Kidney (tissue), 14 donors: ENCODE measurements around the gene REC114. TPM values are rescaled to one million over a fixed set of nuclear protein-coding genes. Genes with fewer than 3 reads are reported as not detected.

Experiments
- DNase-seq, 5 donors: peaks; one replicate each; pipeline ENCODE4 v3.0.0-alpha.2; 2013 to 2020
- FAIRE-seq: peaks from 2 replicates; lab custom pipeline; 2012; peaks lifted over from hg19 to GRCh38; lab: Jason Lieb, UNC
- H3K27ac ChIP-seq, 2 donors: one replicate each; pipeline ENCODE4 v1.7.0; 2013; ENCODE audit warnings: low read depth in 2 of 2, low read length in 2 of 2, inconsistent platforms in 1 of 2
- H3K27me3 ChIP-seq: one replicate; pipeline ENCODE4 v1.7.1; 2013; ENCODE audit warnings: low read length, inconsistent platforms; ENCODE audit not compliant: control insufficient read depth, insufficient read depth
- H3K36me3 ChIP-seq, 3 donors: one replicate each; pipeline versions ENCODE4 v1.7.0 to v1.7.1; 2013; ENCODE audit warnings: low read length in 3 of 3, control low read depth in 1 of 3, inconsistent platforms in 1 of 3; ENCODE audit not compliant: insufficient read depth in 3 of 3, control insufficient read depth in 2 of 3
- H3K4me1 ChIP-seq, 3 donors: one replicate each; pipeline versions ENCODE4 v1.7.0 to v1.7.1; 2013; ENCODE audit warnings: low read length in 3 of 3, inconsistent platforms in 1 of 3, low read depth in 1 of 3; ENCODE audit not compliant: control insufficient read depth in 2 of 3, insufficient read depth in 2 of 3
- H3K4me3 ChIP-seq, 3 donors: one replicate each; pipeline versions ENCODE4 v1.7.0 to v1.8.1; 2013; ENCODE audit warnings: low read length in 3 of 3, control low read depth in 1 of 3, inconsistent platforms in 1 of 3
- H3K9ac ChIP-seq, 3 donors: one replicate each; pipeline versions ENCODE4 v1.7.0 to v1.7.1; 2013; ENCODE audit warnings: low read length in 3 of 3, control low read depth in 1 of 3, inconsistent platforms in 1 of 3
- H3K9me3 ChIP-seq, 3 donors: one replicate each; pipeline versions ENCODE4 v1.7.0 to v1.7.1; 2013; ENCODE audit warnings: low read length in 3 of 3, control low read depth in 1 of 3, inconsistent platforms in 1 of 3; ENCODE audit not compliant: control insufficient read depth in 2 of 3, insufficient read depth in 1 of 3
- intact Hi-C: fragments of 100-400 bp; cut with DNase I; formaldehyde crosslinking; loops from one replicate; pipeline ENCODE4 v1.11.1; 2022
- polyA plus RNA-seq: library from polyadenylated mRNA; stranded (reverse); fragments of 350-450 nt; fragmentation: Illumina TruSeq; extraction: RNeasy Lipid Tissue Mini Kit (QIAGEN cat#74804); gene quantifications from one replicate; pipeline ENCODE4 v1.2.3, GENCODE V29; 2014; ENCODE audit warnings: low read depth, low replicate concordance; ENCODE audit not compliant: insufficient read depth
- total RNA-seq: library from RNA; stranded (reverse); fragmentation: NEBNext Ultra II Directional; extraction: Animal tissue kit (Norgen Biotek cat#: 25700); gene quantifications from one replicate; pipeline ENCODE4 v1.2.1, GENCODE V29; 2021
- TF ChIP-seq, protein P1 (sequence below): IDR thresholded peaks from 3 replicates; pipeline ENCODE4 v1.5.1; 2012; ENCODE audit warnings: mild to moderate bottlenecking, moderate library complexity, borderline replicate concordance; ENCODE audit not compliant: insufficient read depth; ENCODE audit errors: extremely low read depth
- donor health status: control.
- donor health status: control.
- donor health status: control.
- donor health status: control.
- donor health status: control.
- donor health status: DM: yes; HTN: yes; CAD: no.
- donor health status: Normal renal cell carcinoma (clear cell type).

REC114 gene
- total and polyA plus RNA-seq, 2 donors from 2014 or later, result not detected

DNA sequence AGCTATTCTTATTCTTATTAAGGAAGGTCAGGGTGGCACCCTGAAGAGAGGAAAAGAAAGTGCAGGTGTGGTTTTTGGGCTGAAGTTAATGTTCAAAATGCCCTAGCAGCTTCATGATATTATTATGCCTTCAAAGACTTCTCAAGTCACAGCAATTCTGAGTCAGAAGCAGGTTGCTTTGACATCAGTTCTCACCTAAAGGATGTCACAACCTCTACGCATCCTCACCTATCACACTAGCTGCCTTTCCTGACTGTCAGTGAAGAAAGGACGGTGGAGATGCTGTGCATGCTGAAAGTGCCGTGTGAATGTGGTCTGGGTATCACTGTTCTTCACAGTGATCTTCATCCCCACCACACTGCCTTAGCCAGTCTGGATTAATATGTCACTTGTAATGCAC lies 140.6 kb downstream of the REC114 start:
- Histone ChIP-seq H3K36me3 (peaks cover 5 to 20% (median 16%) of the 10 kb centered on the region in 3 donors), H3K27me3 (no peaks in the 10 kb centered on the region), H3K4me1 (no peaks in the 10 kb centered on the region), H3K9me3 (no peaks in the 10 kb centered on the region), H3K9ac (no peak overlapping the region), H3K27ac (no peak overlapping the region), H3K4me3 (no peak overlapping the region)
- FAIRE-seq (no peak), DNase-seq (no peak)
- intact Hi-C loops, result no loop called here
- TF ChIP-seq, protein P1, sequence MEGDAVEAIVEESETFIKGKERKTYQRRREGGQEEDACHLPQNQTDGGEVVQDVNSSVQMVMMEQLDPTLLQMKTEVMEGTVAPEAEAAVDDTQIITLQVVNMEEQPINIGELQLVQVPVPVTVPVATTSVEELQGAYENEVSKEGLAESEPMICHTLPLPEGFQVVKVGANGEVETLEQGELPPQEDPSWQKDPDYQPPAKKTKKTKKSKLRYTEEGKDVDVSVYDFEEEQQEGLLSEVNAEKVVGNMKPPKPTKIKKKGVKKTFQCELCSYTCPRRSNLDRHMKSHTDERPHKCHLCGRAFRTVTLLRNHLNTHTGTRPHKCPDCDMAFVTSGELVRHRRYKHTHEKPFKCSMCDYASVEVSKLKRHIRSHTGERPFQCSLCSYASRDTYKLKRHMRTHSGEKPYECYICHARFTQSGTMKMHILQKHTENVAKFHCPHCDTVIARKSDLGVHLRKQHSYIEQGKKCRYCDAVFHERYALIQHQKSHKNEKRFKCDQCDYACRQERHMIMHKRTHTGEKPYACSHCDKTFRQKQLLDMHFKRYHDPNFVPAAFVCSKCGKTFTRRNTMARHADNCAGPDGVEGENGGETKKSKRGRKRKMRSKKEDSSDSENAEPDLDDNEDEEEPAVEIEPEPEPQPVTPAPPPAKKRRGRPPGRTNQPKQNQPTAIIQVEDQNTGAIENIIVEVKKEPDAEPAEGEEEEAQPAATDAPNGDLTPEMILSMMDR, result no peak

GRCh38 chr15:73584699-73585420 lies 141.9 kb downstream of the REC114 start:
- TF ChIP-seq, protein P1, result no peak
- no peak for FAIRE-seq
- intact Hi-C loops, result no loop called here

DNA sequence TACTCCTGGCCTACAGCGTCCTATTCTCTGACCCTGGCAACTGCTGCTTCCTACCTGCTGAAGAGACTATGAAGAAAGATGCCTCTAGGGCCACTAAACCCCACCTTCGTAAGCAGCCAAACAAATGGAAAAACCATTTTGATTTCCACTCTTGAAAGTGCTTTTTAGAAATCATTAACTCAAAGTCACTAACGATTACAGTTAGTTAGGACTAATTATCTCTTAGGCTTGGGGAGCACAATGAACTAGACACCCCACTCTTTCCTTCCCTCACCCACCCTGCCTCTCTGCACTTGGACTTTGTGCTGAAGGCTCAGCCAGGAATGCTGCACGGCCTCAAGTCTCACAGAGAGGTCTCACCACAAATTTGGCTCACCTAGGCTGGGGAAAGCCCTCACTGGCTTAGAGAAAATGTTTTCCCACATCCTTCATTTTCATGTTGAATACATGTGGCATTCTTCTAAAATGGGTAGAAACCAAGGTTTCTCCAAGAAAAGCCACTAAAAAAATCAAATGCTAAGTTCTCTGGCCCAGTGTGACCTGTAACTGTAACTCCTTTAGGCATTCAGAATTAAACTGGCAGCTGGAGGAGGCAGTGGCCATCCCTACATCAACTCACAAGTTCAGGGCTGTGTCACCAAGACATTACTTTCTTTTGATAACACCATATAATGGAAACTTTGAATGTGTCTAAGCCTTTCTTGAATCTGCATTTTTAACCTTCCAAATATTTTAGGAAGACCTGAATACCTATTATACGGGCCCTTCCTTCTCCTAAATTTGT lies 143.1 kb downstream of the REC114 start:
- FAIRE-seq (no peak), DNase-seq (no peak)
- Histone ChIP-seq H3K4me3 (no peak overlapping the region), H3K27ac (no peak overlapping the region), H3K36me3 (peaks cover 6 to 24% (median 14%) of the 10 kb centered on the region in 3 donors), H3K9me3 (no peaks in the 10 kb centered on the region), H3K9ac (no peak overlapping the region), H3K27me3 (no peaks in the 10 kb centered on the region), H3K4me1 (no peaks in the 10 kb centered on the region)
- TF ChIP-seq, protein P1, result no peak
- intact Hi-C loops, result no loop called here

More at GRCh38 chr15:73584699-73585420, 141.9 kb downstream of the REC114 start:
- Histone ChIP-seq H3K4me3 (no peak overlapping the region), H3K36me3 (peaks cover 6 to 24% (median 16%) of the 10 kb centered on the region in 3 donors), H3K4me1 (no peaks in the 10 kb centered on the region), H3K27ac (no peak overlapping the region), H3K9ac (no peak overlapping the region), H3K9me3 (no peaks in the 10 kb centered on the region), H3K27me3 (no peaks in the 10 kb centered on the region)
- no peak for DNase-seq
